ENCODE results near the gene TCEA2. TPM values are rescaled to one million over a fixed set of nuclear protein-coding genes. Genes with fewer than 3 reads are reported as not detected.

TCEA2 gene
- total and polyA plus RNA-seq, 7 donors: 2.1 to 50.5 (median 41.7) TPM

- no peak overlapping the region for H3K27ac ChIP-seq
- WGBS, 2 donors: 60 to 87% methylated on average over 6 of the region's 6 CpGs
- H3K4me3 ChIP-seq: no peak overlapping the region
- TF ChIP-seq EP300 (IDR thresholded peaks at IDR 0.05) (no peak), POLR2AphosphoS5 (IDR thresholded peaks at IDR 0.05) (no peak), POLR2A (IDR thresholded peaks at IDR 0.05) (no peak)
- peaks cover 0 to 37% (median 31%) of the 10 kb centered on the region in 4 donors for H3K4me1 ChIP-seq
- no peaks in the 10 kb centered on the region for H3K9me3 ChIP-seq
- no peaks in the 10 kb centered on the region for H3K36me3 ChIP-seq
- intact Hi-C loops (cut with DNase I): loop anchor here (5.0 kb wide), 1 partner anchor 979 kb away; no protein-coding TSS in a partner anchor
- H3K27me3 ChIP-seq: peaks cover 14 to 38% (median 21%) of the 10 kb centered on the region in 3 donors
- no peak for DNase-seq
Measured at GRCh38 chr20:64081624-64081964, 18.6 kb downstream of the TCEA2 start.

- WGBS, 2 donors: 11 to 16% methylated on average over 13 of the region's 13 CpGs
- Histone ChIP-seq H3K27ac (no peak overlapping the region), H3K4me1 (peaks cover 0 to 37% (median 31%) of the 10 kb centered on the region in 4 donors), H3K27me3 (peaks cover 14 to 38% (median 21%) of the 10 kb centered on the region in 3 donors), H3K9me3 (no peaks in the 10 kb centered on the region), H3K4me3 (no peak overlapping the region), H3K36me3 (no peaks in the 10 kb centered on the region)
- intact Hi-C loops (cut with DNase I): loop anchor here (5.0 kb wide), 1 partner anchor 980 kb away; no protein-coding TSS in a partner anchor
- no peak for DNase-seq
- TF ChIP-seq POLR2AphosphoS5 (IDR thresholded peaks at IDR 0.05) (no peak), POLR2A (IDR thresholded peaks at IDR 0.05) (no peak), CTCF (IDR thresholded peaks at IDR 0.05) (no peak), EP300 (IDR thresholded peaks at IDR 0.05) (no peak)
Measured at GRCh38 chr20:64082126-64082731, 19.2 kb downstream of the TCEA2 start.

GRCh38 chr20:64082820-64083377, 19.9 kb downstream of the TCEA2 start:
- Histone ChIP-seq H3K27ac (no peak overlapping the region), H3K4me1 (peaks cover 0 to 37% (median 31%) of the 10 kb centered on the region in 4 donors), H3K4me3 (peak overlapping the region in 2 of 4 donors; percentile 52 to 62), H3K9me3 (no peaks in the 10 kb centered on the region), H3K27me3 (peaks cover 14 to 38% (median 21%) of the 10 kb centered on the region in 3 donors), H3K36me3 (no peaks in the 10 kb centered on the region)
- no peak for DNase-seq
- 18 to 19% methylated on average over 13 of the region's 13 CpGs for WGBS, 2 donors
- intact Hi-C loops (cut with DNase I): loop anchor here (1.0 to 5.0 kb wide), 2 partner anchors 37 to 981 kb away; no protein-coding TSS in a partner anchor
- no peak for TF ChIP-seq CTCF (IDR thresholded peaks at IDR 0.05)
- no peak for TF ChIP-seq POLR2A (IDR thresholded peaks at IDR 0.05)
- TF ChIP-seq POLR2AphosphoS5 (IDR thresholded peaks at IDR 0.05): no peak
- TF ChIP-seq EP300 (IDR thresholded peaks at IDR 0.05): no peak

GRCh38 chr20:64083378-64083803, 20.4 kb downstream of the TCEA2 start:
- peaks cover 0 to 33% (median 29%) of the 10 kb centered on the region in 4 donors for H3K4me1 ChIP-seq
- DNase-seq: no peak
- intact Hi-C loops (cut with DNase I): loop anchor here (1.0 to 5.0 kb wide), 2 partner anchors 37 to 981 kb away; no protein-coding TSS in a partner anchor
- TF ChIP-seq CTCF (IDR thresholded peaks at IDR 0.05) (peak in 2 of 4 experiments; percentile 42 to 68), POLR2A (IDR thresholded peaks at IDR 0.05) (no peak)
- peaks cover 14 to 38% (median 21%) of the 10 kb centered on the region in 3 donors for H3K27me3 ChIP-seq
- H3K9me3 ChIP-seq: no peaks in the 10 kb centered on the region
- no peak overlapping the region for H3K27ac ChIP-seq
- peak overlapping the region; percentile 16 to 62 (median 46) for H3K4me3 ChIP-seq
- WGBS, 2 donors: 1% methylated on average over 52 of the region's 52 CpGs
- no peaks in the 10 kb centered on the region for H3K36me3 ChIP-seq

All from sigmoid colon (tissue), 7 donors.